ENCODE measurements around the gene GULP1.
"Not testable (repeated sequence)": the region's sequence is repeated elsewhere in the genome, so short reads cannot be mapped to it uniquely, and the experiment has no call there.

GULP1 gene

DNA sequence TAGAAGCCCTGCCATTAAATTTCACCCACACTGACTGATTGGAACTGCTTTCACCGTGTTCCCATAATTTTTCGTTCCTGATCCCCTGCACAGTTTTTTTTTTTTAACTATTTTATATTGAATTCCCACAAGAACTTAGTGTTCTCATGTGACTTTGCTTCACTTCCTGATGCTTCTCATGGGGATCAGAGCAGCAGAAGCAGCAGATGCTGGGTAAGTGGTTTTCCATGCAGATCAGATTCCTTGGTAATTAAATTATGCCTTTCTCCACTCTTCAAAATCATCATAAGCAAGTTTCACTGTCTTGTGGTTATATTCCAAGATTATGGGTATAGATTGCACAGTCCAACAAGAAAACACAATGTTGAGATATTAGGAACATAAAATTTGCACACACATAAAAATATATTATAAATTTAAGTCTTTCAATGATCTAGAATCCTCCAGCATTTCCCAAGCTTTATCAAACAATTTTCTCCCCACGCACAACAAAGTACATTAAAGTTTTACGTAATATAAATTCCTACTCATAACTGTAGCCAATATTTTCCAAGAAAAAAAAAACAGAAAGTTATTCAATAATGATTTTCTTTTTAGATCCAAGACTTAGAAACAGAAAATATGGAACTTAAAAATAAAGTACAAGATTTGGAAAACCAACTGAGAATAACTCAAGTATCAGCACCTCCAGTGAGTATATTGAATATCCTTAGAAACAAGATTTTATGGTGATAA lies 277.9 kb downstream of the GULP1 start:
- DNase-seq = no peak

DNA sequence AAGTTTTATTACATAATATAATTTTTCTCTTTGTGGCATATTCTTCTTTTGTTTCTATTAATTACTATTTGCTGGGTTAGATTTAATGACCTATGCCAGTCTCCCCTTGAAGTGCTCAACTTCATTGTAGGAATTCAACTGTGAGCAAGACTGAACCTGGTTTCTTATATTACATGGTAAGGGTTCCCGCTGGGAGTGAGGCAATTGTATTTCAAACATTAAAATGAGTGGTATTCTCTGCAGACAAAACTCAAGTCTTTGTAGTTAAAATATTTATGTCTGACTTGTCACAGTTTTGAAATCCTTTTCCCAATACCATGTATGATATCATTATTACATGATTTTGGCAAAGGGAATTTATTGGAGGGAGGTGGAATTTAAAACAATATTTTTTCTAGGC lies 278.7 kb downstream of the GULP1 start:
- no peak for DNase-seq

- no peak for DNase-seq
Measured at GRCh38 chr2:188571543-188572303, 280.0 kb downstream of the GULP1 start.

DNA sequence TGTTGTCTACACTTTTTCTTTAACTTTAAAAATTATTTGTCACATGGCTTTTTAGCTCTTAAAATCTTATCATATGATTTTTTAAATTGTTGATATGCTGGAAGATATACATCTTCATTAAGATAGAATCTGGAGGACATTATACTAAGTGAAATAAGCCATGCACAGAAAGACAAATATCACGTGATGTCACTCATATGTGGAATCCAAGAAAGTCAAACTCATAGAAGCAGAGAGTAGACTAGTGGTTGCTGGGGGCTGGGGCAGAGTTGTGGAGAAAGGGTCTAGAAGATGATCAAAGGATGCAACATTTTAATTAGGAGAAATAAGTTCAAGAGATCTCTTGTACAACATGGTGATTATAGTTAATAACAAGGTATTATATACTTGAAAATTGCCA lies 280.9 kb downstream of the GULP1 start:
- no peak for DNase-seq

GRCh38 chr2:188573453-188573852 lies 281.8 kb downstream of the GULP1 start:
- DNase-seq = no peak

DNA sequence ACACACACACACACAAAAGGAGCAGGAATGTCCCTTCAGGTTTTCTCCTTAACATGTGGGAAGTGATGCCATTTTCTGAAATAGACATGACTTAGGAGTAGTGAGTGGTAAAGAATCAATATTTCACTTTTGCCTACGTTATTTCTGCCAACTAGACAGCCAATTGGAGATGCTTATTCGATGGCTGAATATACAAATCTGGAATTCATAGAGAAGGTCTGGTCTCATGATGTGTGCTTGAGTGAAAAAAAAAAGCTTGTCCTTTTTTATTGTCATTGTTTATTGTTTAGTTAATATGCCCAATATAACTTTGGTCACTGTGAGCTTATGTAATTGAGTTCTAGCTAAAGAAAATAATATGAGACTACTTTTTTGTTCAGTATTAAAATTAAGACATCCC lies 284.3 kb downstream of the GULP1 start:
- DNase-seq = no peak

GRCh38 chr2:188576651-188577050 lies 285.0 kb downstream of the GULP1 start:
- DNase-seq = no peak

- DNase-seq = no peak
Measured at GRCh38 chr2:188577231-188577630, 285.6 kb downstream of the GULP1 start.

DNA sequence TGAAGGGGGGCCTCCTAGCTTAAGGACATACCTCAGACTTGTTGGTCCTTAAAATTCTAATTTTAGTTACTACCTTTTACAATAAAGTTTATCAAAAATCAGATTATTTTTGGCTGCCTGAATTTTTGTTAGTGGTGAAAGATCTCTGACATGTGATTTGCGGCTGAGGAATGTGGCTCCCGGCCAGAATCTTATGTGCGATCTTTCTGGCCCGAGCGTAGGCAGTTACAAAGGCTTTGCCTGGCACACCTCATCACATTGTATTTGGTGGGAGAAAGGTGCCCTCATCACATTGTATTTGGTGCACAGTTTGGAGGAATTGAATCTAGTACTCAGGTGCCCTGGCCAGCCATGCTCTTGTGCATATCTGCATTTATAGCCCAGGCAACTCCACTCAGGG lies 289.1 kb downstream of the GULP1 start:
- DNase-seq = no peak

GRCh38 chr2:188582211-188582610 lies 290.5 kb downstream of the GULP1 start:
- DNase-seq = no peak

DNA sequence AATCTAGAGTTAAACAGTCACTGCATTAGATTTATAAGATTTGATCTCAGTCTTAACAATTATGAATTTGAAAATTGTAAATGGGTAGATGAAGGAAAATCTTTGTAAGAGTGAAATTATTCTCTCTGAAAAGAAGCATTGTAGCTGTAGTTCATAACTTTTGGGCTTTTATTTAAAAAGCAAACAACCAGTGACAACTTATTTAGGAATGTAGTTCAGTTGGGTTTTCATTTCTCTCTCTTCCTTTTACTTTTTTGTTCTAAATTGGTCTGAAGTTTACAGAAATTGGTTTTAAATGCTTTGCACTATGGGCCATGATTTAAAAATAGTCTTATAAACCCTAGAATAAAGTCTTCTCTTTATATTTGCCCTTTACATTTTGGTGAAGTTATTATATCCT lies 296.6 kb downstream of the GULP1 start:
- DNase-seq = no peak

DNA sequence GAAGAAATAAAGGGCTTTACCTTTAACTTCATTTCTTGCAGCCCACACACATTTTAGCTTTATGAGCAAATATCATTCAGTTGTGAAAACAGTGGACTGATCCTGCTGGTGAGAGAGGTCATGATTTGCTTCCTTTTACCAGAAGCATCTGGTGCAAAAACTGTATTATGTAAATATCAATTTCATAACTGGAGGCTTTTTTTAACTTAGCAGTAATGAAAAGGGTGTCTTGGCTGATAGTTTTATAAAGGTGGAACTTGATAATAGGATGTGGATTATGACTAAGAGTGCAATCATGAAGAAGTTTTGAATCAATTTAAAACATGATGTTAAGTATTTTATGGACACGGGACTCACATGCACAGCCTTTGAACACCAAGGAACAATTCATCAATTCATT lies 304.4 kb downstream of the GULP1 start:
- no peak for DNase-seq

DNA sequence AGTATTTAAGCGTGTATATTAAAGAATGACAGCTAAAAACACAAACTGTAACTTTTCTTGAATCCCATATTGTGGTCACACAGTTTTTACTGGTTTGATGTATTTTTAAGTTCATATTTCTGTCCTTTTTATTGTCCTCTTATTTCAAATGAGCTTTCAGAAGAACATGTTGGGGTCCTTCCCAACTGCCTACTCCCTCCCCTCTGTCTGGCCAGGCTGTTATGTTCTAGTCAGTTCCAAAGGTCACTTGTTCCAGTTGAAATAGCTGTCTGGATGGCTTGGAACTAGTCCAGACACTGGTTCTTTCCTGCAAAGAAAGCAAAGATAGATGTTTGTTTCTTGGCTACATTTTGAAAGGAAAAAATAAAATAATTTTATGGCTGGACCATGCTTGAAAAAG lies 306.9 kb downstream of the GULP1 start:
- DNase-seq = no peak

GRCh38 chr2:188599140-188599539 lies 307.5 kb downstream of the GULP1 start:
- no peak for DNase-seq

- DNase-seq = no peak
Measured at GRCh38 chr2:188600536-188601210, 309.0 kb downstream of the GULP1 start.

- DNase-seq = no peak
Measured at GRCh38 chr2:188601391-188601790, 309.7 kb downstream of the GULP1 start.

DNA sequence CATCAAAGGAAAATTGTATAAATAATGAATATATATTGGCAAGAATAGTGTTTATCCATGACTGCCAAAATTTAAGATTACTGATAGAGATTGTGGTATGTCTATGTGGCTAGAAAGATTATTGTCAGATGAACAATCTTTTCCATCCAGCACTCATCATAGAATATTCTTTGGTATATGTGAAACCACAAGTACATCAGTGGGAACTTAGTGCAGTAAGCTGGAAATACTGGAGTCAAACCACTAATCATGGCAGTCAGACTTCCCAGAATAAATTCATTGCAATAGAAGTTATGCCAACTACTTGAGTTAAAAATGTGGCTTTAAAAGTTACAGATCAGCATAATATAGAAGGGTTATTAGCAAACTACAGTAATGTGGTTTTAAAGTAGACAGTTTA lies 310.3 kb downstream of the GULP1 start:
- no peak for DNase-seq

DNA sequence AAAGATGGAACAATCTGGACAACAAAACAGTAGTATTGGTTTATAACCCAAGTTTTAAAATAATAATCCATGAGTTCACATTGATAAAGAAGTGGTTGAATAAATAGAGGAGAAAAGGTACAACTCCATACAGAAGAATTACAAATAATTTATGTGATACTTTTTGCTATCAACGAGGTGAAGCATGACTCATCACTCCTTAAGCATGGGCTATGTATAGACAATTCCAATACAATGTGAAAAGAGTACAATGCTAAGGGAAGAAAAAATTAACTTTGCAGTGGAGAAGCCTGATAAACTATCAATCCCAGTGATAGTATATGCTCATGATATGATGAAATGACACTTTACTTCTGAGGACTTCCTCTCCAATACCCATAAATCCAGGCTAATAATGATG lies 312.9 kb downstream of the GULP1 start:
- DNase-seq = no peak

DNA sequence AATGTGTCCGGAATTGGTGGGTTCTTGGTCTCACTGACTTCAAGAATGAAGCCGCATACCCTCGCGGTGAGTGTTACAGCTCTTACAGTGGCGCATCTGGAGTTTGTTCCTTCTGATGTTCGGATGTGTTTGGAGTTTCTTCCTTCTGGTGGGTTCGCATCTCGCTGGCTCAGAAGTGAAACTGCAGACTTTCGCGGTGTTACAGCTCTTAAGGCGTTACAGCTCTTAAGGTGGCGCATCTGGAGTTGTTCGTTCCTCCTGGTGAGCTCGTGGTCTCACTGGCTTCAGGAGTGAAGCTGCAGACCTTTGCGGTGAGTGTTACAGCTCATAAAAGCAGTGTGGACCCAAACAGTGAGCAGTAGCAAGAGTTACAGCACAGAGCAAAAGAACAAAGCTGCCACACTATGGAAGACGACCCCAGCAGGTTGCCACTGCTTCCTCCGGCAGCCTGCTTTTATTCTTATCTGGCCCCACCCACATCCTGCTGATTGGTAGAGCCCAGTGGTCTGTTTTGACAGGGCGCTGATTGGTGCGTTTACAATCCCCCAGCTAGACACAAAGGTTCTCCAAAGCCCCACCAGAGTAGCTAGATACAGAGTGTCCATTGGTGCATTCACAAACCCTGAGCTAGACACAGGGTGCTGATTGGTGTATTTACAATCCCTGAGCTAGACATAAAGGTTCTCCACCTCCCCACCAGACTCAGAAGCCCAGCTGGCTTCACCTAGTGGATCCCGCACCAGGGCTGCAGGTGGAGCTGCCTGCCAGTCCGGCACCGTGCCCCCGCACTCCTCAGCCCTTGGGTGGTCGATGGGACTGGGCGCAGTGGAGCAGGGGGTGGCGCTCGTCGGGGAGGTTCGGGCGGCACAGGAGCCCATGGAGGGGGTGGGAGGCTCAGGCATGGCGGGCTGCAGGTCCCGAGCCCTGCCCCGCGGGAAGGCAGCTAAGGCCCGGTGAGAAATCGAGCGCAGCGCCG lies 314.2 kb downstream of the GULP1 start:
- DNase-seq = not testable (repeated sequence)

DNA sequence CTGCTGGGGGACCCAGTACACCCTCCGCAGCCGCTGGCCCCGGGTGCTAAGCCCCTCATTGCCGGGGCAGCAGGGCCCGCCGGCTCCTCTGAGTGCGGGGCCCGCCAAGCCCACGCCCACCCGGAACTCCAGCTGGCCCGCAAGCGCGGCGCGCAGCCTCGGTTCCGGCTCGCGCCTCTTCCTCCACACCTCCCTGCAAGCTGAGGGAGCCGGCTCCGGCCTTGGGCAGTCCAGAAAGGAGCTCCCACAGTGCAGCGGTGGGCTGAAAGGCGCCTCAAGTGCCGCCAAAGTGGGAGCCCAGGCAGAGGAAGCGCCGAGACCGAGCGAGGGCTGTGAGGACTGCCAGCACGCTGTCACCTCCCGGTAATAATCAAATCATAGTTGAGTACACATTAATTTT lies 314.9 kb downstream of the GULP1 start:
- not testable (repeated sequence) for DNase-seq

- DNase-seq = no peak
Measured at GRCh38 chr2:188607501-188607900, 315.8 kb downstream of the GULP1 start.

- DNase-seq = no peak
Measured at GRCh38 chr2:188609321-188610049, 317.8 kb downstream of the GULP1 start.
